ENCODE data around the gene FKBP7.
"Not testable (repeated sequence)": the region's sequence is repeated elsewhere in the genome, so short reads cannot be mapped to it uniquely, and the experiment has no call there.

The FKBP7 gene

GRCh38 chr2:178448968-178449661 is 29.3 kb downstream of the FKBP7 start:
- DNase-seq = no peak

DNA sequence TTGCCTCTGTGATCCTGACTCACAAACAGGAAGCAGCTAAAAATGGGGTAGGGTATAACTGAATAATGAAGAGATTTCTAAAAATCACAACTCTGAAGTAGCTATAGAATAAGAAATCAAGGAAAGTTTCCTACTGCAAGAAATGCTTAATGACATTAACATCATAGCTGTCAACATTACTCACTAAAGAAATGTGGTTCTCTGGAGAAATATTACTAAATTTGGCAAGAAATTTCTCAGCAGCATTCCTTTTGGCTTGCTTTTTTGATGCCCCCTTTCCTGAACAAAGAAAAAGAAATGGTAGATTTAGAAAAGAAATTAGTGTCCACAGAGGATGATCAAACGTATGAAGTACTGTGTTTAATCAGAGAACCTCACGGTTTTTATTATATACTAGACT is 37.0 kb downstream of the FKBP7 start:
- no peak for DNase-seq

DNA sequence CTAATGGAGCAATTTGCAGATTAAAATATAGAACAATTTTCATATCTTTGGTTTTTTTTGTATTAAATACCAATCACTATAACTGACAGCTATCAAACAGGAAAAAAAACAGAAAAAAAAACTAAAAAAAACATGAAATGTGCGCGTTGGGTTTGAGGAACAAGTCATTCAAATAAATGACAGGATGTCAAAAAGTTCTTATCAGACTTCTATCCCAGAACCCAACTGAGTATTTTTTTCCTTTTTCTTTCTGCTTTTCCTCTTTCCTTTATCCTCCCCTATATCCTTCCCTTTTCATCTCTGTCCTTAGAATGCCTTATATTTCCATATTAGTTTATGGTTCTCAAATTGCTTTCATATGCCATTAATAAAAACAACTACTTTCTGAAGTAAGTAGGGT is 41.7 kb downstream of the FKBP7 start:
- no peak for DNase-seq

- DNase-seq = no peak
These were observed 49.1 kb downstream of the FKBP7 start for GRCh38 chr2:178429336-178429735.

GRCh38 chr2:178428396-178428806 is 50.0 kb downstream of the FKBP7 start:
- no peak for DNase-seq

DNA sequence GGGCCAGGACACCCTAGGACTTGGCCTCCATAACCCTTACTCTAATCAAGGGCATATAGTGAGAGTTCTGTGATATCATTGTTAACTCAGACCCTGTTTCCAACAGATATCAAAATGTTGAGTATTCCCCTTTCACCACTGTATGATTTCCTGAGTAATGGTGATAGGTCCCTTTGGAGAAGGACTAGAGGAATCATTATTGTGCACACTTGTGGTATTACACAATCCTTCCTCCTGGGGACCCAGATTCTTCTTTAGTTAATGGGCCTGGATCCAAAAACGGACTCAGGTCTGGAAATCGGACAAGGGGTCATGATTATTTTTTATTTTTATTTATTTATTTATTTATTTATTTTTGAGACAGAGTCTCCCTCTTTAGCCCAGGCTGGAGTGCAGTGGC is 50.9 kb downstream of the FKBP7 start:
- no peak for DNase-seq

GRCh38 chr2:178426388-178426787 is 52.0 kb downstream of the FKBP7 start:
- DNase-seq = no peak

GRCh38 chr2:178425255-178425827 is 53.1 kb downstream of the FKBP7 start:
- no peak for DNase-seq

DNA sequence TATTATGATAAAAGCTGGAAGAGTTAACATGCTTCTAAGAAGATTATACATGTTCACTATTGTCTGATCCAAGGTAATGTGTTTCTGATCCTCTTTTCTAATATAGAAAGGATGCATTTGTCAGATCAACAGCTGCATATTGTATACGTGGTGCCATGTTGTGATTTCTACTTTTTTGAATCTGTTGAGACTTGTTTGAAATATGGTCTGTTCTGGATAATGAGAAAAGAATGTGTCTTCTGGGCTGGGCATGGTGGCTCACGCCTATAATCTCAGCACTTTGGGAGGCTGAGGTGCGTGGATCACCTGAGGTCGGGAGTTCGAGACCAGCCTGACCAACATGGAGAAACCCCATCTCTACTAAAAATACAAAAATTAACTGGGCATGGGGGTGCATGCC is 54.7 kb downstream of the FKBP7 start:
- not testable (repeated sequence) for DNase-seq

DNA sequence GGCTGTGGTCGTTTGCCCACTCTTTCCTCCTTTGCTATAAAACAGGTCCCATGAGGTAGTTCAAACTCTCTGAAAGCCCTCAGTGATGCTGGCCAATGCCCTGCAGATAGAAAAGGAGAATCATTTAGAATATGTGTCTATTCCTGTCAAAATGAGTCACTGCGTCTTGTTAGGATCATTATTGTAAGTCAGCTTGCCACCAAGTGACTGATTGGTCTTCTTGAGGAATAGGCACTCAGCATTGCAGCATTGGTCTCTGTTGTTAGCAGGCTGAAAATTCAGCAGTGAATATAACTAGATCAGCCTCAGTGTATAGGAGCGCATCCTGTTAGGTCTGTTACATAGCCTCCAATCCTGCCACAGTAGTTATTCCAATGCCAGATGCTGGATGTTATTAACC is 56.3 kb downstream of the FKBP7 start:
- no peak for DNase-seq

DNA sequence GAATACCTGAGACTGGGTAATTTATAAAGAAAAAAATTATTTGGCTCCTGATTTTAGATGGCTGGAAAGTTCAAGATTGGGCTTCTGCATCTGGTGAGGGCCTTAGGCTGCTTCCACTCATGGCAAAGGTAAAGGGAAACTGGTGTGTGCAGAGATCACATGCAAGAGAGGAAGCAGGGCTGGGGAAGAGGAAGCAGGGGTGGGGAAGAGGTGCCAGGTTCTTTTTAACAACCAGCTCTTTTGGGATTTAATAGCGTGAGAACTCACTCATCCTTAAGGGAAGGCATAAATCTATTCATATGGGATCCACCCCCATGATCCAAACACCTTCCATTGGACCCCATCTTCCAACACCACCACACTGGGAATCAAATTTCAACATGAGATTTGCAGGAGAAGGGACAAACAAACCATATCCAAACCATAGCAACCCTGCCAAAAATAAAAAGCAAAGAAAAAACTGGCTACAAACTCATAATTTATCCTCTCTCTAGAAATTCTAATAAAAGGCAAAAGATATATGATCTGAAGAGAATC is 57.9 kb downstream of the FKBP7 start:
- no peak for DNase-seq

- DNase-seq = no peak
These were observed 59.3 kb downstream of the FKBP7 start for GRCh38 chr2:178419123-178419522.

- DNase-seq = no peak
These were observed 60.0 kb downstream of the FKBP7 start for GRCh38 chr2:178418426-178418825.

DNA sequence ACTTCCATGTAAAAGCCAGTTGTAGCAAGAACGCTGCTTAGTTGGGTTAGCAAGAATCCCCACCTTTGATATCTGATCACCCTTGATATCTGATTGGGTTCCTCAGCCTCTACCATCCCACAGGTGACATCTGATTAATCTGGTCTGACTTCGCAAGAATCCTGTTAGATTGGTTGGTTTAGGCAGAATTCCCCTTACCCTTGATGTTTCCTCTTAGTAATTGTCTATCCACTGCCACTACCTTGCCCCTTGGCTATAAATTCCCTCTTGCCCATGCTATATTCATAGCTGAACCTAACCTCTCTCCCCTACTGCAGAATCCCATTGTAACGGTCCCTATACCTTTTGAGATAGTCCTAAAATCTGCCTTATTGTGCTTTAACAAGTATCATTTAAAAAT is 60.5 kb downstream of the FKBP7 start:
- no peak for DNase-seq

DNA sequence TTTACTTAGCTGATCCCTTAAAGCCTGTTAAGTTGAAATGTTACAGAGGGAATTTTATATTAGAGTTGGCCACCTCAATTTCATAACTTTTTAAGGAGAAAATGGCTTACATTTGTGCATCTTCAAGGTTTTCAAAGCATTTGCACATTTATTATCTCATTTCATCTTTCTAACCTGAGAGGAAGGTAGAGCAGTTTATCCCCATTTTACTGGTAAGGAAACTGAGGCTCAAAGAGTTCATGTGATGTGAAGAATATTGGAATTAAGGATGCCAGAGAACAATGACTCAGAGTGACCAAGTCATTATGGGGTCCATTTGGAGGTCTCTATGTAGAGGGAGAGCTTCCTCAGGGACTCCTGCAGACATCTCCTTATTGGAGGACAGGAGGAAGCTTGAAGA is 62.4 kb downstream of the FKBP7 start:
- no peak for DNase-seq

GRCh38 chr2:178414266-178415247 is 63.8 kb downstream of the FKBP7 start:
- peak; percentile 80 for DNase-seq
